ENCODE data around the gene CHM. TPM values are rescaled to one million over a fixed set of nuclear protein-coding genes. Genes with fewer than 3 reads are reported as not detected.
A peak's percentile ranks its signal among the peaks of the same experiment; 100 is the strongest.

Gene CHM
- total and polyA plus RNA-seq, 2 of the 8 experiments (the other 6 are each of a cell fraction or from before 2014, with no cell fraction given), result 8.6 to 15.5 TPM

DNA sequence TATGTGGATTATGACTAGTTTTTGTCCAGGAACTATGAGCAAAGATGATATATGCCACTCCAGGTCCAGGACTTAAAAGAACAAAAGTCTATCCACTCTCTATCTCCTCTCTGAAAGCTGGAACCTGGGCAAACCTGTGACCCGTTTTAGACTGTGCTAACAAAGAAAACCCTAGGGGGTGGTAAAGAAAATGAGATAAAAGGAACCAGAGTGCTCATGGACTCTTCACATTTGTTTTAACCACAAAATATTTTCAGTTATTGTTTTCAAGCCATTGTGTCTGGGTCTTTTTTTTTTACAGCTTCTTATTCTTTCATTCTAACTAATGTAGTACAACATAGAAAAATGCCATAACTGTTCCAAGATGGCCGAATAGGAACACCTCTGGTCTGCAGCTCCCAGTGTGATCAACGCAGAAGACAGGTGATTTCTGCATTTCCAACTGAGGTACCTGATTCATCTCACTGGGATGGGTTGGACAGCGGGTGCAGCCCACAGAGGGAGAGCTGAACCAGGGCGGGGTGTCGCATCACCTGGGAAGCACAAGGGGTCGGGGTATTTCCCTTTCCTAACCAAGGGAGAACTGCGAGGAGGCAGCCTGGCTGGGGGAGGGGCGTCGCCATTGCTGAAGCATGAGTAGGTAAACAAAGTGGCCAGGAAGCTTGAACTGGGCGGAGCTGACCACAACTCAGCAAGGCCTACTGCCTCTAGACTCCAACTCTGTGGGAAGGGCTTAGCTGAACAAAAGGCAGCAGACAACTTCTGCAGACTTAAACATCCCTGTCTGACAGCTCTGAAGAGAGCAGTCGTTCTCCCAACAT, 45.1 kb downstream of the CHM start:
- Histone ChIP-seq H3K27ac (ENCODE audit: low read depth, low read length) (peak overlapping the region; percentile 45; the same call in 1 of the 2 replicates), H4K8ac (ENCODE audit: extremely low read depth, insufficient read depth, low read length) (no peak overlapping the region), H3K56ac (replicated peaks; ENCODE audit: insufficient read length, low read depth, low read length) (no peak overlapping the region), H3K9me3 (ENCODE audit: insufficient read depth in 2 of 2, low read depth in 1 of 2, low read length in 1 of 2) (no peaks in the 10 kb centered on the region), H4K91ac (replicated peaks; ENCODE audit: insufficient read length, low read length) (no peak overlapping the region), H4K20me1 (replicated peaks in 1 of 2; ENCODE audit: control insufficient read depth in 1 of 2, insufficient read depth in 2 of 2, low read length in 2 of 2) (no peaks in the 10 kb centered on the region), H4K5ac (ENCODE audit: insufficient read length, low read depth, low read length) (no peak overlapping the region), H3K4ac (replicated peaks; ENCODE audit: insufficient read length, low read depth, low read length) (no peak overlapping the region), H3K4me3 (ENCODE audit: extremely low read depth in 1 of 4, insufficient read depth in 2 of 4, low read depth in 3 of 4, low read length in 4 of 4) (0 out of 8 replicates have a peak overlapping the region, but pooled peaks of 1 of the 4 experiments have one; percentile 21), H3K23ac (ENCODE audit: insufficient read length) (no peak overlapping the region), H2BK5ac (ENCODE audit: low read depth, low read length) (no peak overlapping the region), H3K79me1 (ENCODE audit: low read depth, low read length) (no peaks in the 10 kb centered on the region; the same call in 1 of the 2 replicates), H3K36me3 (ENCODE audit: control insufficient read depth in 2 of 4, insufficient read depth in 4 of 4, low read length in 3 of 4) (no peaks in the 10 kb centered on the region), H3K9ac (replicated peaks in 1 of 4; ENCODE audit: extremely low read depth in 1 of 4, low read depth in 3 of 4, low read length in 3 of 4) (no peak overlapping the region), H3K4me1 (replicated peaks in 1 of 4; ENCODE audit: control insufficient read depth in 3 of 4, insufficient read depth in 4 of 4, low read length in 3 of 4) (peaks cover 0 to 2% (median 0%) of the 10 kb centered on the region in 4 experiments; a peak in 1 of 7 replicates), H2AK5ac (ENCODE audit: low read depth, low read length) (no peak overlapping the region), H3K79me2 (ENCODE audit: control insufficient read depth in 1 of 2, insufficient read depth in 2 of 2, low read length in 2 of 2) (peaks cover 0 to 24% of the 10 kb centered on the region in 2 experiments; a peak in 2 of 4 replicates), H2BK15ac (ENCODE audit: low read length) (no peak overlapping the region), H2BK12ac (ENCODE audit: low read depth, low read length) (no peak overlapping the region), H3K14ac (ENCODE audit: insufficient read length) (no peak overlapping the region), H2AFZ (ENCODE audit: low read length) (no peak overlapping the region), H3K23me2 (ENCODE audit: low read depth, low read length) (no peaks in the 10 kb centered on the region), H3K18ac (ENCODE audit: extremely low read depth, low read length) (no peak overlapping the region; the same call in 1 of the 2 replicates), H3K4me2 (ENCODE audit: insufficient read depth in 1 of 2, low read depth in 2 of 2, low read length in 2 of 2) (peak overlapping the region; percentile 16 to 38; a peak in 2 of 4 replicates), H2BK20ac (ENCODE audit: low read length) (no peak overlapping the region), H3K27me3 (replicated peaks in 1 of 4; ENCODE audit: control insufficient read depth in 3 of 4, extremely low read depth in 1 of 4, insufficient read depth in 3 of 4, low read length in 3 of 4) (no peaks in the 10 kb centered on the region), H2BK120ac (replicated peaks; ENCODE audit: low read depth, low read length) (no peak overlapping the region)
- TF ChIP-seq, protein P1, sequence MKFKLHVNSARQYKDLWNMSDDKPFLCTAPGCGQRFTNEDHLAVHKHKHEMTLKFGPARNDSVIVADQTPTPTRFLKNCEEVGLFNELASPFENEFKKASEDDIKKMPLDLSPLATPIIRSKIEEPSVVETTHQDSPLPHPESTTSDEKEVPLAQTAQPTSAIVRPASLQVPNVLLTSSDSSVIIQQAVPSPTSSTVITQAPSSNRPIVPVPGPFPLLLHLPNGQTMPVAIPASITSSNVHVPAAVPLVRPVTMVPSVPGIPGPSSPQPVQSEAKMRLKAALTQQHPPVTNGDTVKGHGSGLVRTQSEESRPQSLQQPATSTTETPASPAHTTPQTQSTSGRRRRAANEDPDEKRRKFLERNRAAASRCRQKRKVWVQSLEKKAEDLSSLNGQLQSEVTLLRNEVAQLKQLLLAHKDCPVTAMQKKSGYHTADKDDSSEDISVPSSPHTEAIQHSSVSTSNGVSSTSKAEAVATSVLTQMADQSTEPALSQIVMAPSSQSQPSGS (IDR thresholded peaks at IDR 0.05; ENCODE audit: low read length), result no peak
- TF ChIP-seq SIN3A (conservative IDR thresholded peaks at IDR 0.05 in 1 of 2, IDR thresholded peaks at IDR 0.05 in 1 of 2; ENCODE audit: low read depth in 1 of 2, low read length in 2 of 2) (no peak), CTBP2 (IDR thresholded peaks at IDR 0.05; ENCODE audit: borderline replicate concordance, insufficient read depth, insufficient read length, low read length) (no peak), PHF8 (conservative IDR thresholded peaks at IDR 0.05; ENCODE audit: low read depth, low read length) (no peak), POLR2AphosphoS5 (IDR thresholded peaks at IDR 0.05; ENCODE audit: low read depth, low read length) (no peak), SP1 (IDR thresholded peaks at IDR 0.05; ENCODE audit: low read depth, low read length) (0 out of 2 replicates have a peak, but pooled peaks have one; percentile 14), YY1 (IDR thresholded peaks at IDR 0.05; ENCODE audit: low read depth, low read length) (peak; percentile 84)
- TF ChIP-seq, protein P2, sequence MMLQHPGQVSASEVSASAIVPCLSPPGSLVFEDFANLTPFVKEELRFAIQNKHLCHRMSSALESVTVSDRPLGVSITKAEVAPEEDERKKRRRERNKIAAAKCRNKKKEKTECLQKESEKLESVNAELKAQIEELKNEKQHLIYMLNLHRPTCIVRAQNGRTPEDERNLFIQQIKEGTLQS (IDR thresholded peaks at IDR 0.05; ENCODE audit: insufficient read depth, low read depth, low read length), result no peak
- POLR2A ChIA-PET (ENCODE audit: partially characterized antibody), result interaction anchor here (0.8 kb wide), 1 partner anchor 15 kb away, joined by 3 read pairs; no protein-coding TSS in a partner anchor
- DNase-seq (ENCODE audit: low read depth in 1 of 2, low spot score in 2 of 2) (peak; percentile 56 to 61), FAIRE-seq (no peak)
- CTCF ChIA-PET (ENCODE audit: partially characterized antibody), result interaction anchor here (0.6 kb wide), 1 partner anchor 33 kb away, joined by 3 read pairs; no protein-coding TSS in a partner anchor
- WGBS, 2 experiments (ENCODE audit: extremely low coverage in 1 of 2, insufficient coverage in 1 of 2, insufficient read length in 1 of 2, insufficient replicate concordance in 2 of 2, low coverage in 1 of 2, low lambda C conversion rate in 2 of 2, missing lambda C conversion rate in 1 of 2), result 50% methylated on average over 7 of the region's 12 CpGs; no CpG with 5 or more reads in 1 of the 2 experiments
